Lower lobe of right lung (tissue), 2 donors: ENCODE data around the gene FSHR. TPM values are rescaled to one million over a fixed set of nuclear protein-coding genes. Genes with fewer than 3 reads are reported as not detected.

ENCODE experiments used
- ATAC-seq, 2 donors: fragments of 200-7000 bp; cut with Tn5 transposase; one replicate each; pipeline ENCODE4 v1.9.1; 2020 to 2022; ENCODE audit warnings: mild to moderate bottlenecking in 2 of 2, moderate library complexity in 2 of 2
- DNase-seq: peaks from one replicate; pipeline ENCODE4 v3.0.0-alpha.2; 2020
- H3K27ac ChIP-seq: fragments of 200-600 bp; one replicate; pipeline ENCODE4 v1.8.0; 2022
- H3K27me3 ChIP-seq: fragments of 200-600 bp; one replicate; pipeline ENCODE4 v1.8.0; 2022; ENCODE audit warnings: low read depth
- H3K36me3 ChIP-seq: fragments of 200-600 bp; one replicate; pipeline ENCODE4 v1.8.0; 2022; ENCODE audit warnings: mild to moderate bottlenecking
- H3K4me1 ChIP-seq: fragments of 200-600 bp; one replicate; pipeline ENCODE4 v1.8.0; 2022
- H3K4me3 ChIP-seq: fragments of 200-600 bp; one replicate; pipeline ENCODE4 v1.8.0; 2022; ENCODE audit warnings: mild to moderate bottlenecking
- H3K9me3 ChIP-seq: fragments of 200-600 bp; one replicate; pipeline ENCODE4 v1.8.0; 2022
- CTCF ChIP-seq: fragments of 200-600 bp; IDR thresholded peaks from one replicate; pipeline ENCODE4 v1.8.0; 2022; ENCODE audit warnings: antibody characterized with exemption, mild to moderate bottlenecking
- intact Hi-C: fragments of 100-400 bp; cut with DNase I; formaldehyde crosslinking; loops from one replicate; pipeline ENCODE4 v1.11.0; 2022
- total RNA-seq: library from RNA; stranded (reverse); fragmentation: NEBNext Ultra II Directional; extraction: Animal tissue kit (Norgen Biotek cat#: 25700); gene quantifications from one replicate; pipeline ENCODE4 v1.2.1, GENCODE V29; 2021
- donor health status: DM: no; HTN: yes; CAD: no; lungs with severe emphysema.

Gene FSHR
- total RNA-seq, 1 donor from 2014 or later = not detected

- H3K27ac ChIP-seq = no peak overlapping the region
- H3K9me3 ChIP-seq = no peaks in the 10 kb centered on the region
- DNase-seq (no peak), ATAC-seq (no peak)
- TF ChIP-seq CTCF = no peak
- no peaks in the 10 kb centered on the region for H3K4me1 ChIP-seq
- no peak overlapping the region for H3K4me3 ChIP-seq
- intact Hi-C loops = no loop called here
- no peaks in the 10 kb centered on the region for H3K36me3 ChIP-seq
- H3K27me3 ChIP-seq = no peaks in the 10 kb centered on the region
Observed at GRCh38 chr2:49189512-49190225, 35.4 kb upstream of the FSHR start.

GRCh38 chr2:49186050-49186648, 31.8 kb upstream of the FSHR start:
- no peak overlapping the region for H3K27ac ChIP-seq
- H3K36me3 ChIP-seq = no peaks in the 10 kb centered on the region
- no peaks in the 10 kb centered on the region for H3K27me3 ChIP-seq
- H3K9me3 ChIP-seq = no peaks in the 10 kb centered on the region
- intact Hi-C loops = no loop called here
- ATAC-seq = no peak
- DNase-seq = no peak
- no peaks in the 10 kb centered on the region for H3K4me1 ChIP-seq
- H3K4me3 ChIP-seq = no peak overlapping the region
- no peak for TF ChIP-seq CTCF

GRCh38 chr2:49178656-49179055, 24.3 kb upstream of the FSHR start:
- no peak overlapping the region for H3K4me3 ChIP-seq
- no peak for DNase-seq
- intact Hi-C loops = no loop called here
- no peak overlapping the region for H3K27ac ChIP-seq
- H3K27me3 ChIP-seq = no peaks in the 10 kb centered on the region
- no peak for TF ChIP-seq CTCF
- no peak for ATAC-seq
- H3K36me3 ChIP-seq = no peaks in the 10 kb centered on the region
- H3K4me1 ChIP-seq = no peaks in the 10 kb centered on the region
- H3K9me3 ChIP-seq = no peaks in the 10 kb centered on the region

GRCh38 chr2:49177194-49177593, 22.9 kb upstream of the FSHR start:
- Histone ChIP-seq H3K27ac (no peak overlapping the region), H3K36me3 (no peaks in the 10 kb centered on the region), H3K9me3 (no peaks in the 10 kb centered on the region), H3K27me3 (no peaks in the 10 kb centered on the region), H3K4me3 (no peak overlapping the region), H3K4me1 (no peaks in the 10 kb centered on the region)
- intact Hi-C loops = no loop called here
- DNase-seq (no peak), ATAC-seq (no peak)
- TF ChIP-seq CTCF = no peak

- Histone ChIP-seq H3K27ac (no peak overlapping the region), H3K4me3 (no peak overlapping the region), H3K4me1 (no peaks in the 10 kb centered on the region), H3K27me3 (no peaks in the 10 kb centered on the region), H3K36me3 (no peaks in the 10 kb centered on the region), H3K9me3 (no peaks in the 10 kb centered on the region)
- no peak for DNase-seq
- no peak for TF ChIP-seq CTCF
- intact Hi-C loops = no loop called here
- no peak for ATAC-seq
Observed at GRCh38 chr2:49175831-49176230, 21.5 kb upstream of the FSHR start.
